NCI-H1694 treated with DMSO at 0.1 percent for 48 hours (cell line): ENCODE results near the gene PIK3R2.
"Not testable (repeated sequence)": the region's sequence is repeated elsewhere in the genome, so short reads cannot be mapped to it uniquely, and the experiment has no call there.

Experiments used
- DNase-seq: peaks from one replicate; lab custom pipeline; 2025; lab: John Stamatoyannopoulos, UW

Gene PIK3R2

DNA sequence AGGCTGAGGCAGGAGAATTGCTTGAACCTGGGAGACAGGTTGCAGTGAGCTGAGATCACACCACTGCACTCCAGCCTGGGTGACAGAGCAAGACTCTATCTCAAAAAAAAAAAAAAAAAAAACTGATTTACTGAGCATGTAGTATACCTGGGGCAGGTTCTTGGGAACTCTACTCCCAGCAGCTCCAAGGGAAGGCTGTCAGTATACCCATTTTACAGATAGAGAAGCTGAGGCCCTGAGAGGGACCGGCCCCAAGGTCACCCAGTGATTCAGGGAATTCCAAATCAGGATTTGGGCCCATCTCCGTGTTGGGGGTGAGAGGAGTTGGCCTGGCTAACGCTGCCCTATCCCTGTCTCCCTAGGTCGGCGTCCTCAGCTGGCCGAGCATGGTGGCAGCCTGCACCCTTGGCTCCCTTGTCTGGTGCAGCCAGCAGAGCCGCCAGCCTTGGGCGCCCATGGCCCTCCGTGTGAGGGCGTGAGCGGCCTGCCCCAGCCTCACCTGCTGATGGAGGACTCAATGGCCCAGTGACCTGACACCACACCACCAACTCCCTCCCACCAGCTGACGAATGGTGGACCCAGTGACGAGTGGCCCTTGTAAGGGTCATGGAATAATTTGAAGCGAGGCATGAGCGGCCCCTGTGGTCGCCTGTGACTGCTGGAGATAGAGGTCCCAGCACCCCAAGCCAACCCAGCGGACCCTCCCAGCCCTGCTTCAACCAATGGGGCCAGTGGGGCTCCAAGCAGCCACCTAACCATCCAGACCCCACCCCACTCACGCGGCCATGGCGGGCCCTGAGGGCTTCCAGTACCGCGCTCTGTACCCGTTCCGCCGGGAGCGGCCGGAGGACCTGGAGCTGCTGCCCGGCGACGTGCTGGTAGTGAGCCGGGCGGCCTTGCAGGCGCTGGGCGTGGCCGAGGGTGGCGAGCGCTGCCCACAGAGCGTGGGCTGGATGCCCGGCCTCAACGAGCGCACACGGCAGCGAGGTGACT, 2.4 kb downstream of the PIK3R2 start:
- no peak for DNase-seq

DNA sequence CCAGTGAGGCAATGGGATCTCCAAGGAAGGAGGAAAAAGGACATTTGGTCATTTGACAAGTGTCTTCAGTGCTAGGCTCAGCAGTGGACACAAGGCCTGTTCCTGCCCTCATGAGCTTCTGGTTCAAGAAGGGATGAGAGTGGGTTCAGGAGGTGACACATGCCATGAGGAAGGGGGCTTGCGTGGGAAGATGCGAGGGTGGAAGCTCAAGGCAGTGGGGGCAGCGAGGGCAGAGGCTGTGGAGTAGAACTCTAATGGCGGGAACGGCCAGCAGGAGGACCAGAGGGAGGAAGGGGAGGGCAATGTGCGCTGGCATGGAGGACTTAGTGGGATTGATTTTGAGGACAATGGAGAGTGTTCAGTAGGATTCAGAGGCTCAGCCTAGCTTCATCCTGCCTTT, 3.3 kb downstream of the PIK3R2 start:
- DNase-seq = no peak

DNA sequence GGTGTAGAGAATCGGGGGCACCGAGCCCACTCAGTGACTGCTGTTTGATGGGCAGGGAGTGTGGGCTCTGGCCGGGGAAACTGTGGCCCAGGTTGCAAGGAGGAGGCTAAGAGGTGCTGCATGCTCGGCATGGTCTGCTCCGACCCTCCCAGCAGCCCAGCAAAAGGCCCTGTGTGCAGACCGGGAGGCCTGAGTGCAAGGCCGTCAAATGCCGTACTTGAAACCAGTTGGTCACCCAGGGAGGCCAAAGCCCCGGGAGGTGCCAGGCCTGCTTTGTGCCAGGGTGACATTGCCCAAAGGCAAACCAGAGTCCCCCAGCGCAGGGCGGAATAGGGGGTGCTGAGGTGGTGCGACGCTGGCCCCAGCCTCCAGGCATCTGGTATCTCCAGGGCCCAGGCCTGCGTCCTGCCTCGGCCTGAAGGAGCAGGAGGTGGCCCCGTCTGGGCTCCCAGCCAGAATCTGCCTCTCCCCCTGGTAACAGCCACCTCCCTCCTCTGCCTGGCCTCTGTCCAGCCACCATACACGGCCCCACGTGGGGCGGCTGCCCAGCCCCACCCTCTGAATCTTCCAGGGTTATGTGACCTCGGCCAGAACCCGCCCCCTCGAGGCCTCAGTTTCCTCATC, 4.0 kb downstream of the PIK3R2 start:
- peak; percentile 86 for DNase-seq

DNA sequence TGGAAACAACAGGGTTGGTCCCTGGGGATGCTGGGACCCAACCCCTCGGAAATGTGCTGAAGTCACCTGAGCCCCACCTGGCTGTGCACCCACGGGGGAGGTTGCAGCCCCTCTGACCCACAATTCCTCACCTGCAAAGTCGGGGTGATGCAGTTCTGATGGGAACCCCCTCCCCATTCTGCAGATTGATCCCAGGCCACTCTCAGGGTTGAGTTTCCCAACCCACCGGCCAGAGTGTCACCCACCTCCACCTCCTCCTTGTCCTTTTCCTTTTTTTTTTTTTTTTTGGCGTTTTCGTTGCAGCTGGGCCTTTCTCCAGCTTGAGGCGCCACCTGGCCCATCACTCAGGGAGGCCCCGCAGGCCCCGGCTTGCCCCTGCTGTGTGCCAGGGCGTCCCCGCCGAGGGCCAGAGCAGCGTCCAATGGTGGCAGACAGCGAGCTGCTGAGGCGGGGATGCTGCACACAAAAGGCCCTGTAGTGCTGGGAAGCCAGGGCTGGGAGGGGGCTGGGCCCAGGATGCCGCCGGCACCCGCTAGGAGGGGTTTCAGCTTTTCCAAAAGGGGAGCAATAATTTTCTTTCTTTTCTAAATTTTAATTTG, 4.6 kb downstream of the PIK3R2 start:
- peak; percentile 92 for DNase-seq

- DNase-seq = no peak
These were observed 5.5 kb downstream of the PIK3R2 start for GRCh38 chr19:18158467-18158866.

DNA sequence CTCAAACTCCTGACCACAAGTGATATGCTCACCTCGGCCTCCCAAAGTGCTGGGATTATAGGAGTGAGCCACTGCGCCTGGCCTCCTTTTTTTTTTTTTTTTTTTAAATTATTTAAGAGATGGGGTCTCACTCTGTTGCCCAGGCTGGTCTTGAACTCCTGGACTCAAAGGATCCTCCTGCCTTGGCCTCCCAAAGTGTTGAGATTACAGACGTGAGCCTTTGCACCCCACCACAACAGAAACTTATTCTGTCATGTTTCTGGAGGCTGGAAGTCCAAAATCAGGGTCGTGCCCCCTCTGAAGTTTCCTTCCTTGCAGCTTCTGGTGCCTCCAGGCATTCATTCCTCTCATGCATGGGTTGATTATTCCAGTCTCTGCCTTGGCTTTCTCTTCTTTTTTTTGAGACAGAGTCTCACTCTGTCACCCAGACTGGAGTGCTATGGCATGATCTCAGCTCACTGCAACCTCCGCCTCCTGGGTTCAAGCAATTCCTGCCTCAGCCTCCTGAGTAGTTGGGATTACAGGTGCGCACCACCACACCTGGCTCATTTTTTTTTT, 6.2 kb downstream of the PIK3R2 start:
- DNase-seq = not testable (repeated sequence)

DNA sequence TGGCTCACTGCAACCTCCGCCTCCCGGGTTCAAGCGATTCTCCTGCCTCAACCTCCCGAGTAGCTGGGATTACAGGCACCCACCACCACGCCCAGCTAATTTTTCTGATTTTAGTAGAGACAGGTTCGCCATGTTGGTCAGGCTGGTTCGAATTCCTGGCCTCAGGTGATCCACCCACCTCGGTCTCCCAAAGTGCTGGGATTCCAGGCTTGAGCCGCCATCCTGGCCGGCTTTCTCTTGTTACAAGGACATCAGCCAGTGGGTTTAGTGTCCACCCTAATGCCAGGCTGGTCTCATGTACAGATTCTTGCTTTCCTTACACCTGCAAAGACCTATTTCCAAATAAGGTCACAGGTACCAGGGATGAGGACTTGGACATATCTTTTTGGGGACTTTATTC, 6.8 kb downstream of the PIK3R2 start:
- DNase-seq = no peak

- DNase-seq = no peak
These were observed 7.6 kb downstream of the PIK3R2 start for GRCh38 chr19:18160493-18160970.

GRCh38 chr19:18160971-18161635, 8.1 kb downstream of the PIK3R2 start:
- peak; percentile 51 for DNase-seq

DNA sequence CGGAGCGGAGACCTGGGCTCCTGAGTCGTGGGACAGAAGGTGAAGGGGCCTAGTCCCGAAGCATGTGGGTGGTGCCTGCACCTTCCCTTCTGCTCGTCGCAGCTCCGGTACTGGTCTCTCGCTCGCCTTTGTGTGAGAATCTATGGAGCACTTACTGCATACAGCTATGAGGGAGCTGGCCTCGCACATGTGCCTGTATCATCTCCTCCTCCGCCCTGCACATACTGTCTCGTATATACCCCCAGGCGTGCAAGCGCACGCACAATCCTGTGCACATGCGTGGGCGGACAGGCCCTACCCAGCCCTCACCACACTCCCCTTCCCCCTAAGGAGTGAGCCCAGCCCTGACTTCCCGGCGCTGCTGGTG, 8.7 kb downstream of the PIK3R2 start:
- no peak for DNase-seq

GRCh38 chr19:18164072-18164471, 11.1 kb downstream of the PIK3R2 start:
- no peak for DNase-seq

GRCh38 chr19:18165794-18166544, 13.0 kb downstream of the PIK3R2 start:
- no peak for DNase-seq

GRCh38 chr19:18167011-18167410, 14.0 kb downstream of the PIK3R2 start:
- no peak for DNase-seq

DNA sequence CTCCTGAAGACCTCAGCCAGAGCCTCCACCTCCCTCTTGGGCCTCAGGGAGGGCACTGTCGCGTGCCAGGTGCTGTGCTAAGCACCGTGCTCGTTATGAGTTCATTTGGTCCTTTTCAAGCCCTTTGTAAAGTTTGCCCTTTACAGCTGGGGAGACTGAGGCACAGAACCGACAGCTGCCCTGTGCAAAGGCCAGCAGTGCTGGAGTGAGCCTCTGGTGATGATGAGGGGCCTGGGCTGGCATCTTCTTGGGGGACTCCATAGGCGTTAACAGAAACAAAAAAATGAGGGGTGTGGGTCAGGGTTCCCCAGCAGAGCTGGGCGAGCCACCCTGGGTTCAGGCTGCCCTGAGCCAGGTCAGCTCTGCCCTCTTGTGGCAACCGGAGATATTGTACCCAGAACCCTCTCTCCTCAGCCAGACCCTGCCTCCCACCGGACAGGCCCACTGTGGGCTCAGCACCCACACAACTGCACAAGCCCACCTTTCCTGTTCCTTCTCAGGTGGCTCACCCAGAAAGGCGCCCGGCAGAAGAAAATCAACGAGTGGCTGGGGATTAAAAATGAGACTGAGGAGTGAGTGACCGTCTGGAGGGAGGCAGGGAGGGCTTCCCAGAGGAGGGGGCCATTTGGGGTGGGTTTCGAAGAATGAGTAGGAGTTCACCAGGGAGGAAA, 15.1 kb downstream of the PIK3R2 start:
- DNase-seq = peak; percentile 35

DNA sequence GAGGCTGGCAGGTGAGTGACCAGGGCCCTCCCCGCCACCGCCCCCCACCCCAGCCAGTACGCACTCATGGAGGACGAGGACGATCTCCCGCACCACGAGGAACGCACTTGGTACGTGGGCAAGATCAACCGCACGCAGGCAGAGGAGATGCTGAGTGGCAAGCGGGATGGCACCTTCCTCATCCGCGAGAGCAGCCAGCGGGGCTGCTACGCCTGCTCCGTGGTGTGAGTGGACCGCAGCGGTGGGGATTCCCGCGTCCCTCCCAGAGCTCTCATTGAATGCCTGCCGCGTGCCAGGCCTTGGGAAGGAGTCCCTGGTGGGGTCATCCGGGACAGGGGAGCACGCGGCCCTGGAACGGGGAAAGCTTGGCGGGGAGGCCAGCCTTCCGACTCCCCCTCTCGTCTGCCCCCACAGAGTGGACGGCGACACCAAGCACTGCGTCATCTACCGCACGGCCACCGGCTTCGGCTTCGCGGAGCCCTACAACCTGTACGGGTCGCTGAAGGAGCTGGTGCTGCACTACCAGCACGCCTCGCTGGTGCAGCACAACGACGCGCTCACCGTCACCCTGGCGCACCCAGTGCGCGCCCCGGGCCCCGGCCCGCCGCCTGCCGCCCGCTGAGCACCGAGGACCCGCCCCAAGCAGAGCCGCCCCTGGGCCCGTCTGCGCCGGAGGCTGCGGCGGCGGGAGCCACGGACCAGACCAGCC, 15.9 kb downstream of the PIK3R2 start:
- DNase-seq = no peak

DNA sequence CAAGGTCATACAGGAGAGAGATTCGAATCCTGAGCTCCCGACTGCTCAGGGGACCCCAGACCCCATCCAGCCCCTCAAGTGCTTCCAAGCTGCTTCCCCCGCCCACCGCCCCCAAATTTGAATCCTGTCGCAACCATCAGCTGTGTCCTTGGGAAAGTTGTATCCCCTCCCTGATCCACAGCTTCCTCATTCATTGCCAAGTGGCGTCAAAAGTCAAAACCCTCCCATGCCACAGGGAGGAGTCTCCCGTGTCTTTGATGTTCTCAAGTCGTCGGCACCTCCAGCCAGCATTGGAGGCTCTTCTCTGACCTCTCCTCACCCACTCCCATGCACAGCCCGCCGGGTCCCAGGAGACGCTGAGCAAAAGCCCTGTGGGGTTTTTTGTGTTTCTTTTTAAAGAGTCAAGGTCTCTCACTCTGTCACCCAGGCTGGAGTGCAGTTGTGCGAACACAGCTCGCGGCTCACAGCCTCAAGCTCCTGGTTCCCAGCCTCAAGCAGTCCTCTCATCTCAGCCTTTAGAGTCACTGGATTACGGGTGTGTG, 17.8 kb downstream of the PIK3R2 start:
- no peak for DNase-seq

DNA sequence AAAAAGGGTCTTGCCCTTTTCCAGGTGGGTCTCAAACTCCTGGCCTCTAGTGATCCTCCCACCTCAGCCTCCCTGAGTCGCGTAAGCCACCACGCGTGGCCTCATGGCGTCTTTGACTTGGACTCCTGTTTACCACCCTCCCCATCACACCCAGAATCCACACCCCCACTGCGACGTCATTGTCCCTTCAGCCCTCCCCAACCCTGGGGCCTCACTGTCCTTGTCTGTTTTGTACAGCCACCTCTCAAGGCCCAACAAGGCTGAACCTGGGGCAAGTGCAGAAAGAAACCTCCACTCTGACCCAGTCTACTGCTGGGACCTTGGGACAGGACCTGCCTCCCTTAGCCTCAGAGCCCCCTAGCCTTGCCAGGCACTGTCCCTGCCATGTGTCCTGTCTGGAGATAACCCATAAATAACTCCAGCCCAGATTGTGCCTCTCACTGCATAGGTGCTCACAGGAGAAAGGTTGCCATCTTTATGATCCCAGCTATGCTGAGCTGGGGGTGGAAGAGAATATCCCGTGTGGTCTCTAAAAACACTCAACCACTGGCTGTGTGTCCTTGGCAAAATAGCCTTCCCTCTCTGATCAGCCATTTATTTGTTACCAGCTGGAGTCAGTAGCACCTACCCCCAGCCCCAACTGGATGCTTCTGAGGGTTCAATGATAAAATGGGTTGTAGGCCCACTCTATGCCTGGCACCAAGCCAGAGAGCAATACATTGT, 18.8 kb downstream of the PIK3R2 start:
- DNase-seq = no peak

DNA sequence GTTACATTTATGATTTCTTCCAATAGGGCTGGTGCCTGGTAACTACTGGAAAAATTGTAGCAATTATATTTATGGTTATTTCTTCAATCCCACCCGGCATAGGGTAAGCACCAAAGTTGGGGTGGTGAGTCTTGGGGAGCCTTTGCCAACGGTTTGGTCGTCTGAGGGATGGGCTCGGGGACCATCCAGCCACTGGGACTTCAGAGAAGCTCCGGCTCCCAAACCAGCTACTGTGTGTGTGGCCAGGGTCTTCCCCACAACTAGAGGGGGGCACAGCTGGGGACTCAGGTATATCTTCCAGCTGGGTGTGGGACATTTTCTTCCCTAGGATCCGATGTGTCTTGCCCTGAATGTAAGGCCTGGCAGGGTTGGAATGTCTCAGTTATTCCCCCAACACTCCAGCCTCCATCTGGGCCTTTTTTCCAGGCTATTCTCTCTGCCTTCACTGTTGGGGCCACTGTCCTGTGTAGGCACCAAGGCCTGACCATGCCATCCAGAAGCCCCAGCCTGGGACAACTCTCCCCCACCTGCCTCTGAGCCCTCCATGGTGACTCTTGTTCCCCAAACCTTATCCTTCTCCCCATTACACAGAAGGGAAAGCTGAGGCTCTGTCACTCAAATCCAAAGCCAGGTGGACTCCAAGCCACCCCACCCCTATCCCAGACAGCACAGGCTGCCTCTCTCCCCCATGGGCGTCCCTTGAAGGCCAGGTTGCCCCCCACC, 19.5 kb downstream of the PIK3R2 start:
- DNase-seq = no peak
